Stimulated activated CD8-positive, alpha-beta memory T cell treated with anti-CD3 and anti-CD28 coated beads, Interleukin-2, amount 100 ng/mL, for 1 hour (primary cell): Measurements from ENCODE around the gene TMEM184B.

Experiments
- DNase-seq, 2 donors: peaks; one replicate each; pipeline ENCODE4 v3.0.0-alpha.2; 2020; ENCODE audit warnings: low read depth in 2 of 2

Gene TMEM184B

DNA sequence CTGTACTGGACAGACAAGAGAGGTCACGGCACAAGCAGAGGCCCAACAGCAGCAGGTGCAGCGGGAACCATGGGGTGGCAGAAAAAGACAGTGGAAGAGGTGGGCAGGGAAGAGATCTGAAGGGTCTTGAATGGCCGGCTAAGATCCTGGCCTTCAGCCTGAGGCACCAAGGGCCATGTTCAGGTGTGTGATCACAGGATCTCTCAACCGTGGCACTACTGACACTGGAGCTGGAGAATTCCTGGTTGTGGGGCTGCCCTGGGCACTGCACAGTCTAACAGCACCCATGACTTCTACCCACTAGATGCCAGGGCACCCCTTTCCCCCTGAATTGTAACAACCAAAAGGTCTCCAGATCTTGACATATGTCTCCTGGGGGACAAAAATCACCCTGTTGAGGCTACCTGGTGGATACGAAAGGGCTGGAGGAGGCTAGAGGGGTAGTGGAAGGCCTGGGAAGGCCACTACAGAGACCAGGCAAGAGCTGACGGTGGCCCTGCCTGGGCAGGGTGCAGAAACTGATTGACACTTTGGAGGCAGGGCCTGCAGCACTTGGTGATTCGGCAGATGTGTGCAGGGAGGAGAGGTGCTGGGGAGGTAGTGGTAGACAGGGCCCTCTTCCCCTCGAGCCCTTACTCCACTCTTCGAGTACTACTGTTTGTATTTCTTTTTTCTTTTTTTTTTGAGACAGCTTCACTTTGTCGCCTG lies 36.1 kb upstream of the TMEM184B start:
- DNase-seq: no peak

- DNase-seq: no peak
Observed at GRCh38 chr22:38305471-38306448, 33.0 kb upstream of the TMEM184B start.

- DNase-seq: no peak
Observed at GRCh38 chr22:38304526-38304925, 31.7 kb upstream of the TMEM184B start.

DNA sequence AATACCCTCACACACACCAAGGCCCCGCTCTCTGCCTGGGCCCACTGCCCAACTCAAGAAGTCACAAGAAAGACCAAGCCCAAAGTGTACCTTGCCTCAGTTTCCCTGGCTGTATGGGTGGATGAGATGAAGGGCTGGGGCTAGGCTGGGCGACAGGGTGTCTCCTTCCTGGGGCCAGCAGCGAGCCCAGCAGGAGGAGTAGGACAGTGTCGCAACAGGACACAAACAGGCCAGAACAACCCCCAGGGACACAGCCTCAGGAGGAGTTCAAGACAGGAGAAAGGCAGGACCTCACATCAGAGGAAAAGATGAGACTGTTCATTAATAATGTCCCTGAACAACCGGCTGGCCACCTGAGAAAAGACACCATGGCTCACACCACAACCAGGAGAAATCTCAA lies 31.2 kb upstream of the TMEM184B start:
- no peak for DNase-seq

- no peak for DNase-seq
Observed at GRCh38 chr22:38302906-38303305, 30.1 kb upstream of the TMEM184B start.

- DNase-seq: no peak
Observed at GRCh38 chr22:38300946-38301345, 28.1 kb upstream of the TMEM184B start.

GRCh38 chr22:38300197-38300945 lies 27.6 kb upstream of the TMEM184B start:
- no peak for DNase-seq

DNA sequence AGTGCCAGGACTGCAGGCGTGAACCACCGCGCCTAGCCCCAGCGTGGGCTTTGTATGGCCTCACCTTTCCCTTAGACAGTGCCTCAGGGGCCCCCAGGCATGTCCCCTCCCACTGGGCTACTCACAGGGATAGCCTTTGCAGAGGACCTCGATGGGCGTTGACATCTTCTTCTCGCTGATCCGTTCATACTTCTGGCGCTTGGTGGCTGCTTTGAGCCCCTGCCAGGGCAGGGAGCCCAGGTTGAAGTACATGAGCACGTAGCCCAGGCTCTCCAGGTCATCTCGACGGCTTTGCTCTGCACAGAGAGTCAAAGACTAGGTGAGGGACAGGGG lies 26.9 kb upstream of the TMEM184B start:
- no peak for DNase-seq

GRCh38 chr22:38298312-38299005 lies 25.6 kb upstream of the TMEM184B start:
- DNase-seq: peak in 1 of 2 donors; percentile 28

- DNase-seq: no peak
Observed at GRCh38 chr22:38296372-38296771, 23.6 kb upstream of the TMEM184B start.

DNA sequence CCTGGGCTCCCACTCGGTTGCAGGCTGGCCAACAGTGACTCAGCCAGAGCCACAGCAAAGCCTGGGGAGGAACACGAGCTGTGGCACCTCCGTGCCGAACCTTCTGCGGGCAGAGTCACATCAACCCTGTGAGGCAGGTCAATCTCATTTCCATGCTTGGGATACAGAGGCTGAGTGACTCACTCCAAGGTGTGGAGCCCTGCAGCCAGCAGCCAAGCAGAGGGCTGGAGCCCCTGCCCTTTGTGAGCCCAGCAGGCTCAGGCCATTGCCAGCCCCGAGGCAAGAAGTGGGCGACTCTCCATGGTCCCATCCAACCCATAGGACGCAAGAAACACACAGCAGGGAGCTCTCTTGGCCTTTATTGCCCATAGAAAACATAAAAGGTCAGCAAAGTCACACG lies 23.1 kb upstream of the TMEM184B start:
- DNase-seq: no peak

DNA sequence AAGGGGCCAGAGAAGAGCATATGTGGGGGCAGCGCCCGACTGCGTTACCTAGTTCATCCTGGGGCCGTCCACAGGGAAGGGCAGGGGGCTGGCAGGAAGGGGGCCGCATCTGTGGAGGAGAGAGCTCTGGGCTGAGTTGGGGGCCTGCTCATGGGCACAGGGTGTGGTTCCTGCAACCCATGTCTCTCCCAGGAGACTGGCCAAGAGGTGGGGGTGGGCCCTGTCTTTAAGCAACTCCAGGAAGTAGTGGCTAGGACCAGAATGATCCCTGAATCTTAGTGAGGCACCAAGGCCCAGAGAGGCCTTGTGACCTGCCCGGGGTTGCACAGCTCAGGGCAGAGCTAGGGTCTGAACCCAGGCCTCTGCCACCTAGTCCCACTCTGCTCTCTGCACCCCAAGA lies 22.5 kb upstream of the TMEM184B start:
- DNase-seq: no peak

GRCh38 chr22:38294193-38294592 lies 21.4 kb upstream of the TMEM184B start:
- DNase-seq: no peak

GRCh38 chr22:38292694-38293093 lies 19.9 kb upstream of the TMEM184B start:
- DNase-seq: no peak

DNA sequence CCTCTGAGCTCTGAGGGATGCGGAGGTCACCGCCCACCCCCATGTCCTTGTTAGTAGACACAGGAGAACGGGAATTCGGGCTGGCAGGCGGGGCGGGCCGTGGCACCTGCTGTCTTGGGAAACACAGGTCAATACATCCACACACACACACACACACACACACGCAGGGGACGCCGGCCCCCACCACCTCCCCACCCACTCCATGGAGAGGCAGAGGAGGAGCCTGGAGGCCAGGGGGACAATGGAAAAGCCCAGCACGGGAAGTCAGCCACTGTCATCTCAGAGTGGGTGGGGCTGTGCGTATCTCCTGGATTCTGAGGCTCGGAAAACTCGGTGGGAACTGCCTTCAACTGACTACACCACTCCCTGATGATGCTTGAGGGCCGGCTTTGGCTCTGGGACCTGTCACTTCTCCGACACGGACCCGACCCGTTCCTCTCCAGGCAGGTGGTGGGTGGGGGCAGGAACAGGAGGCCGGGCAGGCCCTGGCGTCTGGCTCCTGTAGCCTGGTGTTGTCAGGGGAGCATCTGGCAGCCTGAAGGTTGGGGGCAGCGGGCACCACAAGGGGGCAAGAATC lies 18.5 kb upstream of the TMEM184B start:
- DNase-seq: no peak

GRCh38 chr22:38290347-38290746 lies 17.5 kb upstream of the TMEM184B start:
- no peak for DNase-seq

DNA sequence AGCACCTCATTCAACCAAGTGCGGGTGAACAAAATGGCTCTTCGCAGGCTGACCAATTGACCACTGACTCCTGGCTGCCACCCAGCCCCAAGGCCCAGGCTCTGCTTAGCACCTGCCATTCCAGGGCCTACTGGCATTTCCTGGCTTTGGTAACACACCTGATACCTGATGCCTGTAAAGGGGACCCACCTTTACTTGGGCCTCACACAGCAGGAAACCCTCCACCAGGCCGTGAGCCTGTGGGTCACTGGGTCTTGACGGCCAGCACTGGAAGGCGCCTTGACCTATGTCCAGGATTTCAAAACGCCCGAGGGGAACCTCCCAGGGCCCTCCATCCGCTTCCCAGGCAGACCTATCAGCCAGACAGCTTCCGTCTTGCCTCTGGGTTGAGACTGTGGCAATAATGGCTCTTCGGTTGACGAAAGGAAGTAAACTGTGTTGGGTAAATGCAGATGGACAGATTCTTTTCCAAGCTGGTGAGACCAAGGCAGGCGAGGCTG lies 16.8 kb upstream of the TMEM184B start:
- DNase-seq: no peak

- no peak for DNase-seq
Observed at GRCh38 chr22:38286915-38287669, 14.3 kb upstream of the TMEM184B start.

- DNase-seq: no peak
Observed at GRCh38 chr22:38285018-38285417, 12.2 kb upstream of the TMEM184B start.

DNA sequence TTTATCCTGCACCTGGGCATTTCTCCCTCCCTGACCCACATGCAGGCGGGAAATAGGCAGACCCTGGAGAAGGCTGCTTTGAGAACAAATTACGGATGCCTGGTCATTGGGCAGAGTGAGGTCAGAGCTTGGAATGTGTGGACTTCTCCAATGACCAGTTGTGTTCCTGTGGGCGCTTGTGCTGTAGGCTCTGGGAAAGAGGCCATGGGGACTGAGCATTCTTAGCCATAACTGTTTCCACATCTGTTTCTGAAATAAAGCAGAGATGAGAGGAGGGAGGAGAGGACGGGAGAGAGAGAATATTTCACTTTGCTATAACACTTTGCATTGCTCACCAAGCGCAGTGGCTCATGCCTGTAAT lies 11.2 kb upstream of the TMEM184B start:
- DNase-seq: no peak

DNA sequence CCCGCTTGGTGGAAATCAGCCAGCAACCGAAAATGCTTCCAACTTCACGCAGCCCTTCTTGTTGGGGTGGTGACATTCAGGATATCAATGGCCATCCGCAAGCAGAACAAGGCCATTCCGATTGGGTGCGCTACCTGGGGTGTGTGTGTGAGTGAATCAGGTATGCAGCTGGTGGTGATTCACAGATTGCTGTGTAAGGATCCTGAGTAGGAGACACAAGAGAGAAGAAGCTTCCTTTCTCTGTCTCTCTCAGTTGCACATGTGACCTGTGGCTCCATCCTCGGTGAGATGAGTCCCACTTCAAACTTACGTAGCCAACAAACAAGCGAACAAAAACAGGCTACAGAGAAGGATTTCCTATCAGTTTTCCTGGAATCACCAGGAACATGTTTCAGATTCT lies 9.6 kb upstream of the TMEM184B start:
- DNase-seq: no peak
